NCI-H2107 treated with DMSO at 0.1 percent for 48 hours (cell line): ENCODE results near the gene CWF19L1.

Experiments used
- DNase-seq: peaks from one replicate; lab custom pipeline; 2025; ENCODE audit not compliant: unreplicated experiment; lab: John Stamatoyannopoulos, UW

Gene CWF19L1

DNA sequence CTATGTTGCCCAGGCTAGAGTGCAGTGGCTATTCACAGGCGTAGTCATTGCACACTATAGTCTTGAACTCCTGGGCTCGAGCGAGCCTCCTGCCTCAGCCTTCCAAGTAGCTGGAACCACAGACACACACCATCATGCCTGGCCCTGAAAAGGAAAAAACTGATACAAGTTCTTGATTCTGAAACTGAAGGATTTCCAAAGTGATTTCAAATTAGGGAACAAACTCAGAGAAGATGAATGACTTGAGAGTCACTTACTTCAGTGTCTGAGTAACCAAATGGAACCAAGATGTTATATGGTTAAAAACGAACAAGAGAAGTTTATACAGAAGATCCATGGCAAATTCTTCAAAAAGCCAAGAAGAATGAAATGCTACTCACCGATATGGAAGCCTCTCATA lies 14.4 kb downstream of the CWF19L1 start:
- no peak for DNase-seq

DNA sequence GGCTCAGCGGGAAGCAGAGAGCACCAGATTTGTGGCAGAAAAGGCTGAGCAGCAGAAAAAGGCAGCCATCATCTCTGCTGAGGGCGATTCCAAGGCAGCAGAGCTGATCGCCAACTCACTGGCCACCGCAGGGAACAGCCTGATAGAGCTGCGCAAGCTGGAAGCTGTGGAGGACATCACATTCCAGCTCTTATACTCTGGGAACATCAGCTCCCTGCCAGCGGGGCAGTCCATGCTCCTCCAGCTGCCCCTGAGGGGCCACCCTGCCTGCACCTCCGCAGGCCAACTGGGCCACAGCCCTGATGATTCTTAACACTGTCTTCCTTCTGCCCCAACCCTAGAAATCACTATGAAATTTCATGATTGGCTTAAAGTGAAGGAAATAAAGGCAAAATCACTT lies 18.6 kb downstream of the CWF19L1 start:
- no peak for DNase-seq

DNA sequence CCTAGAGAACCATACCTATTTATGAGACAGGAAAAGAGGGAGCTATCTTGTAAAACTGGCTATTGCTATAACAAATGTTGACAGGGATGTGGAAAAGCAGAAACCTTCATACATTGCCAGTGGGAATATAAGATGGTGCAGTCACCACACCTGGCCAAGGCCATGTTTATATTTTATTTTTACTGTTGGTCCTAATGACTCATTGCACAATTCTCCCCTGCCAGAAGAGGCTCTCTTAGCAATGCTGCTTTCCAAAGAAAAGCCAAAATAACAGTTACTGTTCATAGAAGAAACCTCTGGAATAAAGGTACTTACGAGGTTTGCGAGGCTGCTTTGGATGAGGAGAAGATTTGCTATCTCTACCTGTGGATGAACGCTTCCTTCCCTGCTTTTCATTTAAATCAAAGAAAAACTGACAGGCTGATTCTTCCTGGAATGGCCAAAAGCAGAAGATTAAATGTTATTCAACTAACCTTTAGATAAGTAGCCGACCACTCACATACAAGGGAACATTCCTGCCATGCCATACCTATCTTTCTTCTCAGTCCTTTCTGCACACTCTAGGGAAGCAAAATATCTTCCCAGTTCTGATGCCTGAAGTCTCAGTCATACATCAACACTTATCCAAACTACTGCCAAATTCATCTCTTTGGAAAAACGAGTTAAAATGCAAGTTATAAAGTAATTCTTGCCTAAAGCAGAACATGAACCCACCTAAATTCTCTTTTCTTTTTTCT lies 21.8 kb downstream of the CWF19L1 start:
- DNase-seq: no peak

DNA sequence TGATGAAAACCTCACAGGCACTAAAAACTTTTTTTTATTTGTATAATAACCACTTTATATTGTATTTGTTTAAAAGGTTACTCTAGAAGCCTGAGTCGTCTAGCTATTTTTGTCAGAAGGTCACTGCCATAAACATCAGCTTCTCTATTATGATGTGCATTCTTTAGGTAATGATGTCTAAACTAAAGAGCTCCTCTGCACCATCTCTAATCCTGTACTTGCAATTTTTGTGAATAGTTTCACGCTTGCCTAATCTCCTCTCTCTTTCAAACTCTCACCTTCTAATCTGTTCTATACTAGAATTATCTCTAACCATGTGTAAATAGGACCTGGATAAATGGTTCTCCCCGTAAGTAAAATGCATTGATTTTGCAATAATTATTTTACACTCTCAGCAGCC lies 27.6 kb downstream of the CWF19L1 start:
- no peak for DNase-seq

DNA sequence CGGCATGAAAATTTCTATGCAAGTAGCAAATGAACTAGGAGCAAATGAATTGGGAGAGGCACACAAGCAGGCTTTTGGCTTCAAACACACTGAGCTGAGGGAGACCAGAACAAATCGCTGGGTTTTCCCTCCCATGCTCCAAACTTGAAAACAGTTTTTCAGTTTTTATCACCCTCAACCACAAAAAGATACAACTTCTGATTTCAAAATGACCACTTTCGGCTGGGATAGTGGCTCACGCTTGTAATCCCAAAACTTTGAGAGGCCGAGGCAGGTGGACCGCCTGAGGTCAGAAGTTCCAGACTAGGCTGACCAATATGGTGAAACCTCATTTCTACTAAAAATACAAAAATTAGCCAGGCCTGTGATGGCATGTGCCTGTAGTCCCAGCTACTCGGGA lies 29.0 kb downstream of the CWF19L1 start:
- DNase-seq: no peak

DNA sequence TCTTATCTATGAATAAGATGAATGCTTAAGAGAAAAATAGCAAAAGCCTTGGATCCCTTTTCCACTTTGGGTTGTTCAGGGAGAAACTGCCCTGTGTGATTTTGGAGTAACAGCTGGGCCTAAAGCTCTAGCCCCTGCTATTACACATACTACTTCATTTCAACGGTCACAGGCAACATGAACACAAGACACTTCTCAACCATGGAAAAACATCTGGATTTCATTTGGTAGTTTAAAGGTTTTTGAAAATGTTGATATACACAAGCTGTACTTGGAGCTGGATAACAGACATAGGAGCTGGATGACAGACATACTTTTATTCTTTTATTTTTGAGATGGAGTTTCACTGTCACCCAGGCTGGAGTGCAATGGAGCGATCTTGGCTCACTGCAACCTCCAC lies 35.3 kb downstream of the CWF19L1 start:
- DNase-seq: no peak

DNA sequence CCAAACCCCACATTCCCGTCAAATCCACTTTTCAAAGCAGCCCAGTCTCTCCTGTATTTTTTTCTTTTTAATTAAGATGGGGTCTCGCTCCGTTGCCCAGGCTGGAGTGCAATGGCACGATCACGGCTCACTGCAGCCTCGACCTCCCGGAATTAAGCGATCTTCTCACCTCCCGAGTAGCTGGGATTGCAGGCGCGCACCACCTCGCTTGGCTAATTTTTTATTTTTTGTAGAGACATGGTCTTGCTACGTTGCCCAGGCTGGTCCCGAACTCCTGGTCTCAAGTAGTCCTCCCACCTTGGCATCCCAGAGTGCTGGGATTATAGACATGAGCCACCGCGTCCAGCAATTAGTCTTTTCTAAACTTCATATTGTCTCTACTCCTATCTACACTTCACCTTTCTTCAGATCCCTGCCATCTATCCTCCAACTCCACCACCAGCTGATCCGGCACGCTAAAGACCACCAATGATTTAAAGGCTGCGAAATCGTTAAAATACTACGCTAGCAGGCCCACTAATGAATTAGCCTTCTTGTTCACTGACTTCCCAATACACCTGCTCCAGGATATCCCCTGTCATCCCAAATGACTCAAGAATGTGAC lies 37.5 kb downstream of the CWF19L1 start:
- DNase-seq: no peak

DNA sequence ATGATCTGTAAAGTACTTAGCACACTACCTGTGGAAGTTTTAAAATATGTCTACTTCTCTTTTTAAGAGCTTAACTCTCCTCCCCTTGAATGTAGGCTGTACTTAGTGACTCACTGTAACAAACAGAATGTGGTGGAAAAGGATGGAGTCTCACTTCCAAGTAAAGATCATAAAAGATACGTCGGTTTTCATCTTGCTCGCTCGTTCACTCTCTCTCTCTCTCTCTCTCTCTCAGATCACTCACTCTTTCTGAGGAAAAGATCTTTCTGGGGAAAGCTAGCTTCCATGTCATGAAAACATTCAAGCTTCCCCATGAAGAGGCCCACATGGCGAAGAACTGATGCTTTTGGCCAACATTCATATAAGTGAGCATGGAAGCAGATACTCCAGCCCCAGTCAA lies 43.6 kb downstream of the CWF19L1 start:
- no peak for DNase-seq

DNA sequence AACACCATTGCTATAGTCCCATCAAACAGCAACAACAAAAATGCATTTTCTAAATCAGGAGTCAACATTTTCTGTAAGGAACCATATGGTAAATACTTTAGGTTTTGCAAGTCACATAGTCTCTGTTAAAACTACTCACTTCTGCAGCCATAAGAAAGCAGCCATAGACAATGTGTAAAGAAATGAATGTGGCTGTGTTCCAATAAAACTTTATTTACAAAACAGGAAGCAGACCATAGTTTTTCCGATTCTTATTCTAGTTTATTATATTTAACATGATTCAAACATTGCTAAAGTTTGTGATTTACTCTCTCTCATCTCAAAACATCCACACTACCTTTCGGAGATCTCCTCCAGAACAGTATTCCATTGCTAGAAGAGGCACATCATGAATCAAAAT lies 44.9 kb downstream of the CWF19L1 start:
- no peak for DNase-seq

DNA sequence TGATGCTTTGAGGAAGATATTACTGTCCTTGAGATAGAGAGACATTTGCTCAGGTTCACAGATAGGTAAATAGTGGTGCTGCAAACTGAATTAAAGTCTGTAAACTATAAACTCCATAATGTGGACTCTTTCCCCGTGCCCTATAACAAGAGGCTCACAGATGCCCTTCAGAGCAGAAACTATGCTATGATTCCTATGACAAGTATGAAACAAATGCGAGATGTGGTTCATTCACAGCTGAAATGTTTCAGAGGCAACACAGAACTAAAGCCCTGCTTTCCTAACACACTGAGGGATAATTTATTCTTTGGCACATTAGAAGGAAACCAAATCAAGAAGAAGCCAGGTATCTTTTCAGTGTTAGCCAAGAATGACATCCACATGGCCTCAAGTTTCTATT lies 51.4 kb downstream of the CWF19L1 start:
- no peak for DNase-seq

DNA sequence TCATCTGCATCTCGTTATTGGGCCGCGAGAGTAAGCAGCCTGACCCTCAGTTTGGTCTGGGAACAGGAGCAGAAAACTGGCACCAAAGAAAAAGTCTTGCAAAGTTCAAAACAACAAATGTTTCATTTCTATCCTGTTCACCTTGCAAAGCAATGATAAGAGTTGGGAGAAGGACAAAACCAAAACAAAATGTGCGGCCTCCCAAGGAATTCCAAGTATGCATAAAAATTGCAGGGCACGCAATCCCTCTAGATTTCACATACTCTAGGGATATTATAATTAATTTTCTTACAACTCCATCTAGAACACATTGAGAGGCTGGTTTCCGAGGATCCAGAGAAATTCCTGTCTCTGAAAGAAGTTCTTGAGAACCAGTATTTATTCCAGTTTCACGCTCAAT lies 58.1 kb downstream of the CWF19L1 start:
- DNase-seq: no peak

DNA sequence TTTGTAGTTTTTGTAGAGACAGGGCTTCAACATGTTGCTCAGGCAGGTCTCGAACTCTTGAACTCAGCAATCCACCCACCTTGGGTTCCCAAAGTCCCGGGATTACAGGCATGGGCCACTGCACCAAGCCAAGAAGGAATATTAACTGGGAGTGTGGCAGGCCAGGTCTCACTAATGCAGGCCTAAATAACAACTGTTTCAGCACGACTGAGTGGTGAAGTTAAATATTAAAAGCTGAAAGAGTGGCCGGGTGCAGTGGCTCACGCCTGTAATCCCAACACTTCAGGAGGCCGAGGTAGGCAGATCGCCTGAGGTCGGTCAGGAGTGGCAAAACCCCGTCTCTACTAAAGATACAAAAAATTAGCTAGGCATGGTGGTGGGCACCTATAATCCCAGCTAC lies 59.2 kb downstream of the CWF19L1 start:
- DNase-seq: no peak

DNA sequence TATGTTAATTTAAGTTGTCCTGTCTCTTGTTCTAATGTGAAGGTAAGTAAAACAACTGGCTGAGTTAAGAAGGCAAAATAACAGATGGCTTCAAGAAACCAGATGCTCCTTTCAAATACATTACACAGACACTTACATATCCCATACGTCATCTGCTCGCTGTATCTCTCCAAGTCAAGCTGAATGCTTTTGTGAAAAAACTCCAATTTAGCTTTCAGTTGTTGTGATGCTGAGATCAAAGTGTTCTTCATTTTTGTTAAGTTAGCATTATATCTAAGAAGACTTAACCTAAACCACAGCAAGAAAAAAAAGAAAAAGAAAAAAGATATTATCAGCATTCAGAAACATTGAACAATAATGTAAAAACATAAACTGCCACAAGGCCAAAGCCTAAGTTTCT lies 63.1 kb downstream of the CWF19L1 start:
- DNase-seq: no peak

DNA sequence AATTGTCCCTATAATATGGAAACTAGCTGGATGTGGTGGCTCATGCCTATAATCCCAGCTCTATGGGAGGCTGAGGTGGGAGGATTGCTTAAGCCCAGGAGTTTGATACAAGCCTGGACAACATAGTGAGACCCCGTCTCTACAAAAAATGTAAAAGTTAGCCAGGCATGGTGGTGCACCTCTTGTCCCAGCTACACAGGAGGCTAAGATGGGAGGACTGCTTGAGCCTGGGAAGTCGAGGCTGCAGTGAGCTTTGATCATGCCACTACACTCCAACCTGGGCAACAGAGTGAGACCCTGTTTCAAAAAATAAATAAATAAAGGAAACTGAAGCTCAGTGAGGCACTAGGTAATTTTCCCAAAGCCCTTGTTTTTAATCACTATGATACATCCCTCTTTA lies 65.9 kb downstream of the CWF19L1 start:
- no peak for DNase-seq

DNA sequence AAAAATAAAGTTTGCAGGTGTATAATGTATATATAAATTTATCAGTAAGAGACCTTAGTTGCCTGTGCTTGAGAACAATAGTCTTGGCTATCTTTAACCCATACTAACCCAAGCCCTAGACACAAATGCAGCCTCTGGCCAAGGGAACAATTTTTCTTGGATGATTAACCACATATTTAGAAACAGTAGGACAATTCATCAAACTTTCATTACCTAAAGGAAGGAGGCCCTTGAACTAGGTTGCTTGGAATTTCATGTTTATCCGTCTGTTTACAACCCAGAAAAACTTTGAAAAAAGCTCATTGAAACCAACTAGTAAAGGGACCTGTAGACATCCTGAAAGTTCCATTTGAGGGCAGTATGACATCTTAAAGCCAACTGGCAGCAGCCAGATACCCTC lies 72.7 kb downstream of the CWF19L1 start:
- DNase-seq: no peak

DNA sequence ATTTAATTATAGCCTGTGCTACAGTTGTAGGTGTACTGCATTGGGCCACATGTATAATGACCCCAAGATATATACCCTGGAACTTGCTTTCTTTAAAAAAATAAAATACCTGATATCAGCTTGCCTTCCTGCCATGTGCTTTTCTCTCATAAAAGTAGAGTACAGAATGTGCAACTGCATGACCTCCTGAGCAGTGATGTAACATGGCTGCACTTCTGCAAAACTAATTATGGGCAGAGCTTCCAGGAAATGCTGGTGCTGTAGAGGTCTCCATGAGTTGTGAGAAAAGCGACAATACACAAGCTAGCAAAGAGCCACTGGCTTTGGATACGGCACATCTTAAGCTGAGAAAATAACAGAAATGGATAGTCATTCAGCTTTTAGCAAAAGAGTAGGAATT lies 75.1 kb downstream of the CWF19L1 start:
- DNase-seq: no peak

DNA sequence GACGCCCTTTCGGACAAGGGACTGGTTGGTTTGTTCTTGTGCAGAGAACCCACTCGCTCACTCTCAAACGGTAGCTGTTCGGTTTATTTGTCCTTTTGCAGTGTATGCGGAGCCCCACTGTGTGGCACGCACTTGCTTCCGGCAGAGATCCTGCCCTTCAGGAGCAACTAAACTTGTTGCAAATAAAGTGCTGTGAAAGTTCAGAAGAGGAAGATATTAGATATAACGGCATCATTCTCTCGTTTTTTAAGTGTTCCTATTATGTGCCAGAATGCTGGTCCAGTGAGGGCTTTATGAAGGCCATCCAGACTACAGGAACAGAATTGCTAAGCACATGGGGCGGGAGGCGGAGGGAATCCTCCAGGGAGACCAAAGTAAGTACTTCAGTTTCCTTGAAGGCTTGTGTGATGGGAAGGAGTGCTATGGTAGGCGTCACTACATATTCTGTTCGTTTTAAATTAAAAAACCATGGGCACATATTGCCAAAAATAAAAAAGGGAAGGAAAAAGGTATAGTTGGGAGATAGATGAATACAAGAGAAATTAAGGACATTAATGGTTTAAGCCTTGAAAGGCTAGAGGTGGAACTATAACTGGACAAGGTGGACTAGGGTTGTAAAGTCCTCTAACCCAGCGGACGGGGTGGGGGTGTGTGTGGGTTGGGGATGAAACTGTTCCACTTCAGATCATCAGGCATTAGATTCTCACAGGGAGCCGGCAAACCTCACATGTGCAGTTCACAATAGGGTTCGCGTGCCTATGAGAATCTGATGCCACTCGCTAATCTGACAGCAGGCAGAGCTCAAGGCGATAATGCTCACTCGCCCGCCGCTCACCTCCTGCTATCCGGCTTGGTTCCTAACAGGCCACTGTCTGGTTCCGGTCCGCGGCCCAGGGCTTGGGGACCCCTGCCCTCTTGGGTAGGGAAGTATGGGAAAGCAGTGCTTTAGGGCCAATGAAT lies 80.9 kb downstream of the CWF19L1 start:
- no peak for DNase-seq

DNA sequence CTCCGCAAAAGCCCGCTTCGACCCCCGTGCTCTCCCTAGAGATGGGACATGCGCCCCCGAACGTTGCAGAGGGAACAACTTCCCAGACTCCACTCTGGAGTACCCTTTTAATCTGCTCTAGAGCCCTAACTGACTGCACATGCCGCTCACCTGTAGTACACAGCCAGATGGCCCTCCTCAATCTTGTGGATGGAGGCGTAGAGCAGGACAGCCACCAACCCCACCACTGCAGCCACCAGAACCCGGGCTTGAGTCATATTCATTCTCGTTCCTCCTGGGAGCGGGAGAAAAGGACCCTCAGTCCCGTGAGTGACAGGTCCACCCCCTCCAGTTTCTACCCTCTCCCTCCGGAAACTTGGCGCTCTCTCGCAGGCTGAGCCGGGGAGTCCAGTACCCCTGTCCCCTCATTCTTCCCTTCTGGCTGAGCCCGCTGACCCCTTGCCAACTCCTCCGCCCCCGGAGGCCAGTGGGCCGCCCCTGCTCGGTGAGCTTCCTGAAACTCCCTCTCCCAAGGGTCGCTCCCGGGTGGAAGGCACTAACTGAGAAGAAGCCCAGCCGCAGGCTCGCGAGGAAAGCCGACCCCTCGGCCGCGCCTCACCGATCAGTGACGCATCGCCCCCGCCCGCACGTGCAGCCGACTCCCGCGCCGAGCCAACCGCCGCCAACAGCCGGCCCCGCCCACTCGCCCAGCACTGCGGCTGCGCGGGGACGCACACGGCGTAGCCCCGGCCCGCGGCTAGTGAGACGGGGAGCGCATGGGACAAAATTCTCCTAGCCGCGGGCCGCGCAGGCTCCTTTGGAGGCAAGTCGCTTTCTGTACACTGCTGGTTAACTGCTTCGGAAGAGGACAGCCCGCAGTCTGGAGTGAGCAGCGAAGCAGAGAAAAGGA lies 81.8 kb downstream of the CWF19L1 start, which contains the start of gene ERLIN1:
ERLIN1 (minus strand) TSS at position 666 of the 889 bp plus-strand sequence; CDS start at position 263, 403 bp downstream.
- DNase-seq: peak; percentile 28

DNA sequence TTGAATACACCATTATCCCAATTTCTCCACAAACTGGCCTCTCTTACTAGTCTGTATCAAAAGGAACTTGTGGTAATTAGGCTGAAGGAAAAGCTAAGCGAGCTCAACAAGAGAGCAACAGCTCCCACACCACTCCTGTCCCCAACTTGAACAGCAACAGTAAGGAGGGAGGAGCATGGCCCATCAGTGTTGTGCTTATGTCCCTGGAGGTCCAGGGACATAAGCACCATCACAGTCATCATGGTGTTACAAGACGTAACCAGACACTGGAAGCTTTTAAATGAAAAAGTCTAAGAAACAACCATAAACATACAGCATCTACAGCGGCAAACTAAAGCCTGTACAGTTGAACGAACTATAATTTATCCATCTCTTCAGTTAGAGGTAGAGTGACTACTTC lies 82.6 kb downstream of the CWF19L1 start:
- DNase-seq: no peak

DNA sequence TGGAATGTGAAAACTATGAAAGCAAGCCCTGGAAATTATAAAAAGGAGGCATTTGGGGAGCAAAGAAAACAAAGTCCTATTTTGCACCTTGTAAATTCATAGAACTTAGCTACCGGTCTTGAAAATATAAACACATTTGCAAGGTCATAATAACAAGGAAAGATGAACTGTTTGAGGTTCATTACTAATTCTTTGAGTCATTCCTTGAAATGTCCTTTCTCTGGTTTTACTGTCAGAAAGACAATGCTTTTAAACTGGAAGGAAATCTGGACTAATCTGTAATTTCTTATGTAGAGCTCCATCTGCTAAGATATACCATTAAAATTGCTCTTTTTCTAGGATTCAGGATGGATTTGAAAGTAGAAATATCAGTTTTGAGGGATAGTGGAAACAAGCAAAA lies 83.0 kb downstream of the CWF19L1 start:
- no peak for DNase-seq

DNA sequence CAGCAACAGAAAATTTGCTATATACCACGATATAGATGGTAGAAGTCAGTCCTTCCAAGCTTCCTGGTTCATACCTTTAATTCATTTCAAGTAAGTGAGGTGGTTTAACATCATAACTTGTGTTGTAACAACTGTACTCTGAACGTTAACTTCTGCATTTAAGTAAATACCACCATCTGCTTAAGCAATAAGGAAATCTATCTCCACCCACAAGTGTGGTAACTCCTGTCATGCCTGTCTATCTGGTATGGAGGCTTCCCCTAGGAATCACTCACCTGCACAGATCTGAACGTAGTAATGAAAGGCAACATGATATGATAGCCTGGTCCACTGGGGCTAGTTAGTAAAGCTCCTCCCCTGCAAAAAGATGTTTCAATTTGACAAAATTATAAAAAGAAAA lies 84.0 kb downstream of the CWF19L1 start:
- DNase-seq: peak; percentile 29
